ENCODE results near the gene NMD3. TPM values are rescaled to one million over a fixed set of nuclear protein-coding genes. Genes with fewer than 3 reads are reported as not detected.

The NMD3 gene
- total and polyA plus RNA-seq, 10 donors = 13.3 to 46.6 (median 33.0) TPM

DNA sequence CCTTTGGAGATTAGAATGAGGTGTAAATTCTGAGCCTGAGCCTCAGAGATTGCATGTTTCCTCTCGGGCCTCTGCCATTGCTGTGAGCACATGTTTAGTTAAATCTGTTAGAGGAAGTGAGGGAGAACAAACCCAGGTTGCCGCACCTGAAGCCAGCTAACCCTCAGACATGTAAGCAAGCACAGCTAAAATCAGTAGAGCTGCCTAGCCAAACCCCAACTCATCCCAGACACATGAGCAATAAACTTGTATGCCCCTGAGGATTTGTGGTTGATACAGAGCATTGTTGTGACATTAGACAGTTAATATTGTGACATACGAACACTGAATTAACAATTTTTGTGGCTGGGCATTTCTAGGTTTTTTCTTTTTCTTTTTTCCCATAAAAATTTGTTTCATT, 41.9 kb downstream of the NMD3 start:
- intact Hi-C loops (cut with DNase I; ENCODE audit: low total_unique reads) = no loop called here

DNA sequence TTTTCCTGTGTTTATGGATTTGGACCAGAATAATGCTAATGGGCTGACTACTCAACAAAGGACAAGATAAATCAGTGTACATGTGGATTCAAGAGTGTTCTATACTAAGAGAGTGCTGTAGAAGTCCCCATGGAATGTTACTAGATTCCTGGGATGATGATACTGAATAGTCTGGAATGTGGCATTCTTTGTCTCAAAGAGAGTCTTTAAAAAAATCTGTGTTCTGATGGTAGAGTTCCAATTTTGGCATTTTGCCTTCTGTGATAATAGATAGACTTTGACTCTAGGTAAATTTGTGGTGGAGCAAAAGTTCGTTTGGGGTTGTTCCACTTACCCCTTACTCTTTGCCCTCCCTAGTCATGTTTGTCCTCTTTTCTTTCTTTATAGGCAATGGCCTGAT, 43.7 kb downstream of the NMD3 start:
- no peak for TF ChIP-seq POLR2A (IDR thresholded peaks at IDR 0.05)
- no peak for TF ChIP-seq POLR2AphosphoS5 (IDR thresholded peaks at IDR 0.05)
- TF ChIP-seq, protein P1, sequence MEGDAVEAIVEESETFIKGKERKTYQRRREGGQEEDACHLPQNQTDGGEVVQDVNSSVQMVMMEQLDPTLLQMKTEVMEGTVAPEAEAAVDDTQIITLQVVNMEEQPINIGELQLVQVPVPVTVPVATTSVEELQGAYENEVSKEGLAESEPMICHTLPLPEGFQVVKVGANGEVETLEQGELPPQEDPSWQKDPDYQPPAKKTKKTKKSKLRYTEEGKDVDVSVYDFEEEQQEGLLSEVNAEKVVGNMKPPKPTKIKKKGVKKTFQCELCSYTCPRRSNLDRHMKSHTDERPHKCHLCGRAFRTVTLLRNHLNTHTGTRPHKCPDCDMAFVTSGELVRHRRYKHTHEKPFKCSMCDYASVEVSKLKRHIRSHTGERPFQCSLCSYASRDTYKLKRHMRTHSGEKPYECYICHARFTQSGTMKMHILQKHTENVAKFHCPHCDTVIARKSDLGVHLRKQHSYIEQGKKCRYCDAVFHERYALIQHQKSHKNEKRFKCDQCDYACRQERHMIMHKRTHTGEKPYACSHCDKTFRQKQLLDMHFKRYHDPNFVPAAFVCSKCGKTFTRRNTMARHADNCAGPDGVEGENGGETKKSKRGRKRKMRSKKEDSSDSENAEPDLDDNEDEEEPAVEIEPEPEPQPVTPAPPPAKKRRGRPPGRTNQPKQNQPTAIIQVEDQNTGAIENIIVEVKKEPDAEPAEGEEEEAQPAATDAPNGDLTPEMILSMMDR (IDR thresholded peaks at IDR 0.05 in 8 of 11, conservative IDR thresholded peaks at IDR 0.05 in 3 of 11) = no peak
- no peaks in the 10 kb centered on the region for H3K27me3 ChIP-seq (replicated peaks in 1 of 7)
- no peak overlapping the region for H3K27ac ChIP-seq
- peaks cover 0 to 21% (median 10%) of the 10 kb centered on the region in 8 donors for H3K9me3 ChIP-seq
- H3K36me3 ChIP-seq = peaks cover 0 to 24% (median 0%) of the 10 kb centered on the region in 6 donors
- intact Hi-C loops (cut with DNase I; ENCODE audit: low total_unique reads) = no loop called here
- peaks cover 0 to 8% (median 0%) of the 10 kb centered on the region in 6 donors for H3K4me1 ChIP-seq
- 73 to 93% (median 88%) methylated on average over 1 of the region's 1 CpG for WGBS, 5 donors
- DNase-seq = no peak
- no peak overlapping the region for H3K4me3 ChIP-seq

More for the DNA sequence above, 41.9 kb downstream of the NMD3 start:
- no peak overlapping the region for H3K4me3 ChIP-seq
- H3K36me3 ChIP-seq = peaks cover 0 to 30% (median 2%) of the 10 kb centered on the region in 6 donors
- no peak for DNase-seq
- TF ChIP-seq, protein P1 (IDR thresholded peaks at IDR 0.05 in 8 of 11, conservative IDR thresholded peaks at IDR 0.05 in 3 of 11) = no peak
- no peak for TF ChIP-seq POLR2A (IDR thresholded peaks at IDR 0.05)
- TF ChIP-seq POLR2AphosphoS5 (IDR thresholded peaks at IDR 0.05) = no peak
- 62 to 79% (median 74%) methylated on average over 3 of the region's 3 CpGs for WGBS, 5 donors
- H3K27ac ChIP-seq = no peak overlapping the region
- H3K4me1 ChIP-seq = peaks cover 0 to 8% (median 0%) of the 10 kb centered on the region in 6 donors
- no peaks in the 10 kb centered on the region for H3K27me3 ChIP-seq (replicated peaks in 1 of 7)
- peaks cover 0 to 21% (median 10%) of the 10 kb centered on the region in 8 donors for H3K9me3 ChIP-seq

DNA sequence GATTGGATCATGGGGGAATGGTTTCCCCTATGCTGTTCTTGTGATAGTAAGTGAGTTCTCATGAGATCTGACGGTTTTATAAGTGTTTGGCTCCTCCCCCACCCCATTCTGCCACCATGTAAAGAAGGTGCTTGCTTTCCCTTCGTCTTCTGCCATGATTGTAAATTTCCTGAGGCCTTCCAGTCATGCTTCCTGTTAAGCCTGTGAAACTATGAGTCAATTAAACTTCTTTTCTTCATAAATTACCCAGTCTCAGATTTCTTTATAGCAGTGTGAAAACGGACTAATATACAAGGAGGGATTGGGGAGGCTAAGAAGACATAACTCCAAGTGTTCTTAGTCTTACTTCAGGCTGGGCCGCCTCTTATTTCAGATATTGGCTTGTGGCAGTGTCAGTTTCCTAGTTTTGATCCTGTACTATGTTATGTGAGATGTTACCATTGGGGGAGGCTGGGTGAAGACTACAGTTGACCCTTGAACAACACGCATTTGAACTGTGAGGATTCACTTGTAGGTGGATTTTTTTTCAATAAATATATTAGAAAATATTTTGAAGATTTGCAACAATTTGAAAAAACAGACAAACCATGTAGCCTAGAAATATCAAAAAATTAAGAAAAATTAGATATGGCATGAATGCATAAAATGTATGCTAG, 44.9 kb downstream of the NMD3 start:
- Histone ChIP-seq H3K27me3 (replicated peaks in 1 of 7) (no peaks in the 10 kb centered on the region), H3K9me3 (peaks cover 0 to 12% (median 7%) of the 10 kb centered on the region in 8 donors), H3K4me3 (no peak overlapping the region), H3K36me3 (peaks cover 0 to 18% (median 0%) of the 10 kb centered on the region in 6 donors), H3K27ac (no peak overlapping the region), H3K4me1 (peaks cover 0 to 8% (median 0%) of the 10 kb centered on the region in 6 donors)
- intact Hi-C loops (cut with DNase I; ENCODE audit: low total_unique reads) = no loop called here
- 87 to 95% (median 92%) methylated on average over 5 of the region's 5 CpGs for WGBS, 5 donors
- DNase-seq = no peak
- TF ChIP-seq, protein P1 (IDR thresholded peaks at IDR 0.05 in 8 of 11, conservative IDR thresholded peaks at IDR 0.05 in 3 of 11) = no peak
- TF ChIP-seq POLR2A (IDR thresholded peaks at IDR 0.05) (no peak), POLR2AphosphoS5 (IDR thresholded peaks at IDR 0.05) (no peak)

DNA sequence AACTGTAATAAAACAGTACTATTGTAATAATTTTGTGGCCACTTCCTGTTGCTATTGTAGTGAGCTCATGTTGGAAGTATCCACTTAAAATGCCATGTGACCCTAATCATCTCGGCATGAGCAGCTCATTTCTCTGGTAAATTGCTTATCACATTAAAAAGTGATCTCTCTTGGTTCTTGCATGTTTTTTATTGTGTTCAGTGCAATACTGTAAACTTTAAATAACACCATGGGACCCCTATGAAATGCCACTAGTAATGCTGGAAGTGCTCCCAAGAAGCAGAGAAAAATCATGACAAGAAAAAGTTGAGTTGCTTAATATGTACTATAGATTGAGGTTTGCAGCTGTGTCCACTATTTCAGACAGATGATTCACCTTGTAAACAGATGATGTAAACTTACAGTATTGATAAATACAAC, 45.6 kb downstream of the NMD3 start:
- intact Hi-C loops (cut with DNase I; ENCODE audit: low total_unique reads) = no loop called here
- no peak for DNase-seq

More for the DNA sequence above, 45.6 kb downstream of the NMD3 start:
- 29 to 44% (median 33%) methylated on average over 1 of the region's 1 CpG for WGBS, 5 donors
- Histone ChIP-seq H3K4me1 (peaks cover 0 to 8% (median 0%) of the 10 kb centered on the region in 6 donors), H3K4me3 (no peak overlapping the region), H3K36me3 (peaks cover 0 to 18% (median 0%) of the 10 kb centered on the region in 6 donors), H3K27ac (no peak overlapping the region), H3K27me3 (replicated peaks in 1 of 7) (no peaks in the 10 kb centered on the region), H3K9me3 (peaks cover 0 to 12% (median 3%) of the 10 kb centered on the region in 8 donors)
- no peak for TF ChIP-seq POLR2A (IDR thresholded peaks at IDR 0.05)
- TF ChIP-seq POLR2AphosphoS5 (IDR thresholded peaks at IDR 0.05) = no peak
- TF ChIP-seq, protein P1 (IDR thresholded peaks at IDR 0.05 in 8 of 11, conservative IDR thresholded peaks at IDR 0.05 in 3 of 11) = no peak
